Liver (tissue), 9 donors: Measurements from ENCODE around the gene C17orf50. TPM values are rescaled to one million over a fixed set of nuclear protein-coding genes. Genes with fewer than 3 reads are reported as not detected.

Experiments
- DNase-seq: peaks from one replicate; pipeline ENCODE4 v3.0.0-alpha.2; 2017; ENCODE audit warnings: low spot score
- H3K27ac ChIP-seq, 2 donors: one replicate each; pipeline ENCODE4 v1.7.0; 2013; ENCODE audit warnings: inconsistent platforms in 2 of 2, low read length in 2 of 2, control low read depth in 1 of 2, low read depth in 1 of 2, mild to moderate bottlenecking in 1 of 2
- H3K27me3 ChIP-seq, 4 donors: one replicate each; pipeline versions ENCODE4 v1.6.1 to v1.7.0; 2013; ENCODE audit warnings: low read length in 3 of 4, inconsistent platforms in 1 of 4, mild to moderate bottlenecking in 1 of 4, moderate library complexity in 1 of 4; ENCODE audit not compliant: control insufficient read depth in 4 of 4, insufficient read depth in 4 of 4
- H3K36me3 ChIP-seq, 4 donors: one replicate each; pipeline versions ENCODE4 v1.6.1 to v1.7.0; 2013; ENCODE audit warnings: low read length in 3 of 4, mild to moderate bottlenecking in 3 of 4, low read depth in 1 of 4, moderate library complexity in 1 of 4; ENCODE audit not compliant: control insufficient read depth in 4 of 4, insufficient read depth in 3 of 4
- H3K4me1 ChIP-seq, 4 donors: one replicate each; pipeline versions ENCODE4 v1.6.1 to v1.7.0; 2013; ENCODE audit warnings: low read length in 3 of 4, mild to moderate bottlenecking in 3 of 4, moderate library complexity in 1 of 4; ENCODE audit not compliant: control insufficient read depth in 4 of 4, insufficient read depth in 4 of 4
- H3K4me3 ChIP-seq, 3 donors: one replicate each; pipeline versions ENCODE4 v1.6.1 to v1.7.0; 2013; ENCODE audit warnings: low read length in 3 of 3, control low read depth in 1 of 3, low read depth in 1 of 3, mild to moderate bottlenecking in 1 of 3
- H3K9ac ChIP-seq, 2 donors: one replicate each; pipeline ENCODE4 v1.7.0; 2013; ENCODE audit warnings: low read length in 2 of 2, mild to moderate bottlenecking in 2 of 2, moderate library complexity in 2 of 2, control low read depth in 1 of 2, low read depth in 1 of 2
- H3K9me3 ChIP-seq, 4 donors: one replicate each; pipeline versions ENCODE4 v1.6.1 to v1.7.0; 2013; ENCODE audit warnings: low read length in 3 of 4; ENCODE audit not compliant: control insufficient read depth in 4 of 4
- ATF3 ChIP-seq: IDR thresholded peaks from 2 replicates; pipeline ENCODE4 v1.6.1; 2016; ENCODE audit warnings: antibody characterized with exemption
- EGR1 ChIP-seq, 2 donors: IDR thresholded peaks; 2 replicates each; pipeline ENCODE4 v1.6.1; 2016 to 2018; ENCODE audit warnings: antibody characterized with exemption in 2 of 2, low read depth in 2 of 2
- FOXA1 ChIP-seq: IDR thresholded peaks from 2 replicates; pipeline ENCODE4 v1.6.1; 2016; ENCODE audit warnings: antibody characterized with exemption
- FOXA2 ChIP-seq: IDR thresholded peaks from 2 replicates; pipeline ENCODE4 v1.6.1; 2016; ENCODE audit warnings: antibody characterized with exemption
- GABPA ChIP-seq, 2 donors: IDR thresholded peaks in 1 of 2; conservative IDR thresholded peaks in 1 of 2; 2 replicates each; pipeline ENCODE4 v1.6.1; 2016; ENCODE audit warnings: antibody characterized with exemption in 2 of 2, mild to moderate bottlenecking in 1 of 2, moderate library complexity in 1 of 2
- HNF4A ChIP-seq, 2 donors: conservative IDR thresholded peaks; 2 replicates each; pipeline ENCODE4 v1.6.1; 2016; ENCODE audit warnings: antibody characterized with exemption in 2 of 2, mild to moderate bottlenecking in 2 of 2
- HNF4G ChIP-seq: IDR thresholded peaks from 2 replicates; pipeline ENCODE4 v1.6.1; 2016; ENCODE audit warnings: antibody characterized with exemption
- JUND ChIP-seq, 2 donors: IDR thresholded peaks; 2 replicates each; pipeline ENCODE4 v1.6.1; 2016; ENCODE audit warnings: antibody characterized with exemption in 2 of 2
- NR2F2 ChIP-seq: IDR thresholded peaks from 2 replicates; pipeline ENCODE4 v1.6.1; 2016; ENCODE audit warnings: antibody characterized with exemption
- RAD21 ChIP-seq, 2 donors: IDR thresholded peaks; 2 replicates each; pipeline ENCODE4 v1.6.1; 2016; ENCODE audit warnings: antibody characterized with exemption in 2 of 2, mild to moderate bottlenecking in 2 of 2
- REST ChIP-seq: IDR thresholded peaks from 2 replicates; pipeline ENCODE4 v1.6.1; 2016; ENCODE audit warnings: antibody characterized with exemption, mild to moderate bottlenecking
- RXRA ChIP-seq, 2 donors: IDR thresholded peaks; 2 replicates each; pipeline ENCODE4 v1.6.1; 2017 to 2018; ENCODE audit warnings: antibody characterized with exemption in 2 of 2, mild to moderate bottlenecking in 1 of 2
- SP1 ChIP-seq: IDR thresholded peaks from 2 replicates; pipeline ENCODE4 v1.6.1; 2018; ENCODE audit warnings: antibody characterized with exemption, mild to moderate bottlenecking
- TAF1 ChIP-seq: conservative IDR thresholded peaks from 2 replicates; pipeline ENCODE4 v1.6.1; 2016; ENCODE audit warnings: antibody characterized with exemption, mild to moderate bottlenecking
- YY1 ChIP-seq: IDR thresholded peaks from 2 replicates; pipeline ENCODE4 v1.6.1; 2016; ENCODE audit warnings: antibody characterized with exemption, mild to moderate bottlenecking
- WGBS: extraction: QIAGEN DNeasy Blood & Tissue Kit; methylation state at CpG from one replicate; pipeline ENCODE4 v1.1.7; 2013; 5-methylcytosine and 5-hydroxymethylcytosine counted together
- polyA plus RNA-seq, 2 donors: library from polyadenylated mRNA; stranded (reverse) in 1 of 2; unstranded in 1 of 2; fragments of 200-250 nt in 1 of 2; fragments of >200 nt in 1 of 2; fragmentation: Nextera tagmentation in 1 of 2; extraction: Ambion mirVana in 1 of 2; gene quantifications; one replicate each; pipeline versions ENCODE4 v1.2.1 to v1.2.3, GENCODE V29; 2013 to 2015
- total RNA-seq, 2 donors: library from RNA; depleted of rRNA; stranded (reverse); fragments of >200 nt; gene quantifications; one replicate each; pipeline ENCODE4 v1.2.3, GENCODE V29; 2014
- TF ChIP-seq, protein P1 (sequence below): IDR thresholded peaks from 2 replicates; pipeline ENCODE4 v1.6.1; 2016; ENCODE audit warnings: antibody characterized with exemption
- TF ChIP-seq, protein P2 (sequence below): fragments of 150-350 bp; IDR thresholded peaks from 2 replicates; pipeline ENCODE4 v1.5.1; 2017; ENCODE audit warnings: improper control_type of control experiment, low read depth, low read length; ENCODE audit not compliant: missing input control
- TF ChIP-seq, protein P3 (sequence below): IDR thresholded peaks from 2 replicates; pipeline ENCODE4 v1.6.1; 2016; ENCODE audit warnings: antibody characterized with exemption
- donor health status: healthy.
- donor health status: healthy.
- donor health status: healthy.
- donor health status: healthy.
- donor health status: healthy.

C17orf50 gene
- total and polyA plus RNA-seq, 4 donors = not detected

DNA sequence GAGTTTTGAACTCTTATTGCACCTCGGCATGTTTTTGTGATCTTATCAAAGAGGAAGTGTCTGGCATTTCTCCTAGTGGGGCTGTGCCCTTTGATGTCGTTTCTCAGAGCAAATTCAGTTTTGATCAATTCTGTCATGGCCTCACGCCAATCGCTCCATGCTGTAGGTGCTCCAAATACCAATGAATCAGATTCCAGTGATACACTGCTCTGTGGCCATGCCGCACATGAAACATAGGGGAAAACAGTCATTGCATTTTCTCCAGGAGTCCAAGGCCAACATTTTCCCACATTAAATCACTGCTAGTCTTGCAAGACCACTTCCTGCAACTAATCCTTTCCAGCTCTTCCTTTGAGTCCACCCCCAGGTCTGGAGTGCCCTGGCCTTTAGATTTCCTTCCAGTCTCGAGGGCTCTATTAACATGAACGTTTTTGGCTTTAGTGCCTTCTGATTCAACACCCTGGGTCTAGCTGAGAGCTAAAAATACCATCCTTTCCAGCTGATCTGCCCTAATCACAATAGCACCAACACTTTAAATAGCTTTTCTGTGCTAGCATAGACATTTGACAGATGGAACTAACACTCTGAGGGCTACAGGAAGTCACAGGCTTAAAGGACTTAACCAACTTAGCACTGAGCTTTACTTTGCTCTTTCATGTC is 47.5 kb upstream of the C17orf50 start:
- Histone ChIP-seq H3K9ac (peak overlapping the region in 1 of 2 donors; percentile 17), H3K4me1 (peaks cover 0 to 41% (median 36%) of the 10 kb centered on the region in 4 donors), H3K9me3 (no peaks in the 10 kb centered on the region), H3K36me3 (peaks cover 0 to 6% (median 2%) of the 10 kb centered on the region in 4 donors), H3K27ac (peak overlapping the region; percentile 31 to 59), H3K27me3 (no peaks in the 10 kb centered on the region), H3K4me3 (no peak overlapping the region)
- WGBS = 14% methylated on average over 7 of the region's 7 CpGs
- no peak for DNase-seq
- peak; percentile 54 for TF ChIP-seq ATF3
- peak; percentile 85 to 87 for TF ChIP-seq RXRA (IDR thresholded peaks at IDR 0.05)
- TF ChIP-seq HNF4G = peak; percentile 53
- peak; percentile 84 for TF ChIP-seq YY1
- peak in 1 of 2 donors; percentile 46 for TF ChIP-seq RAD21 (IDR thresholded peaks at IDR 0.05)
- TF ChIP-seq FOXA1 = no peak
- peak; percentile 69 for TF ChIP-seq NR2F2
- TF ChIP-seq HNF4A (conservative IDR thresholded peaks at IDR 0.05) = peak; percentile 81 to 89
- TF ChIP-seq GABPA (IDR thresholded peaks at IDR 0.05 in 1 of 2, conservative IDR thresholded peaks at IDR 0.05 in 1 of 2) = peak in 1 of 2 donors; percentile 21
- TF ChIP-seq SP1 = peak; percentile 80
- TF ChIP-seq EGR1 (IDR thresholded peaks at IDR 0.05; ENCODE audit: low read depth in 2 of 2) = peak in 1 of 2 donors; percentile 54
- TF ChIP-seq, protein P1, sequence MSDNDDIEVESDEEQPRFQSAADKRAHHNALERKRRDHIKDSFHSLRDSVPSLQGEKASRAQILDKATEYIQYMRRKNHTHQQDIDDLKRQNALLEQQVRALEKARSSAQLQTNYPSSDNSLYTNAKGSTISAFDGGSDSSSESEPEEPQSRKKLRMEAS = peak; percentile 46
- TF ChIP-seq, protein P2, sequence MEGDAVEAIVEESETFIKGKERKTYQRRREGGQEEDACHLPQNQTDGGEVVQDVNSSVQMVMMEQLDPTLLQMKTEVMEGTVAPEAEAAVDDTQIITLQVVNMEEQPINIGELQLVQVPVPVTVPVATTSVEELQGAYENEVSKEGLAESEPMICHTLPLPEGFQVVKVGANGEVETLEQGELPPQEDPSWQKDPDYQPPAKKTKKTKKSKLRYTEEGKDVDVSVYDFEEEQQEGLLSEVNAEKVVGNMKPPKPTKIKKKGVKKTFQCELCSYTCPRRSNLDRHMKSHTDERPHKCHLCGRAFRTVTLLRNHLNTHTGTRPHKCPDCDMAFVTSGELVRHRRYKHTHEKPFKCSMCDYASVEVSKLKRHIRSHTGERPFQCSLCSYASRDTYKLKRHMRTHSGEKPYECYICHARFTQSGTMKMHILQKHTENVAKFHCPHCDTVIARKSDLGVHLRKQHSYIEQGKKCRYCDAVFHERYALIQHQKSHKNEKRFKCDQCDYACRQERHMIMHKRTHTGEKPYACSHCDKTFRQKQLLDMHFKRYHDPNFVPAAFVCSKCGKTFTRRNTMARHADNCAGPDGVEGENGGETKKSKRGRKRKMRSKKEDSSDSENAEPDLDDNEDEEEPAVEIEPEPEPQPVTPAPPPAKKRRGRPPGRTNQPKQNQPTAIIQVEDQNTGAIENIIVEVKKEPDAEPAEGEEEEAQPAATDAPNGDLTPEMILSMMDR = no peak
- TF ChIP-seq REST = peak; percentile 30
- TF ChIP-seq, protein P3, sequence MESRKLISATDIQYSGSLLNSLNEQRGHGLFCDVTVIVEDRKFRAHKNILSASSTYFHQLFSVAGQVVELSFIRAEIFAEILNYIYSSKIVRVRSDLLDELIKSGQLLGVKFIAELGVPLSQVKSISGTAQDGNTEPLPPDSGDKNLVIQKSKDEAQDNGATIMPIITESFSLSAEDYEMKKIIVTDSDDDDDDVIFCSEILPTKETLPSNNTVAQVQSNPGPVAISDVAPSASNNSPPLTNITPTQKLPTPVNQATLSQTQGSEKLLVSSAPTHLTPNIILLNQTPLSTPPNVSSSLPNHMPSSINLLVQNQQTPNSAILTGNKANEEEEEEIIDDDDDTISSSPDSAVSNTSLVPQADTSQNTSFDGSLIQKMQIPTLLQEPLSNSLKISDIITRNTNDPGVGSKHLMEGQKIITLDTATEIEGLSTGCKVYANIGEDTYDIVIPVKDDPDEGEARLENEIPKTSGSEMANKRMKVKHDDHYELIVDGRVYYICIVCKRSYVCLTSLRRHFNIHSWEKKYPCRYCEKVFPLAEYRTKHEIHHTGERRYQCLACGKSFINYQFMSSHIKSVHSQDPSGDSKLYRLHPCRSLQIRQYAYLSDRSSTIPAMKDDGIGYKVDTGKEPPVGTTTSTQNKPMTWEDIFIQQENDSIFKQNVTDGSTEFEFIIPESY = peak; percentile 28
- peak; percentile 40 to 63 for TF ChIP-seq JUND (IDR thresholded peaks at IDR 0.05)
- no peak for TF ChIP-seq TAF1
- no peak for TF ChIP-seq FOXA2
